GM12801 (cell line): Measurements from ENCODE around the gene CACNB4.

Experiments
- TF ChIP-seq, protein P1 (sequence below): IDR thresholded peaks from one replicate; pipeline ENCODE4 v1.5.1; 2011; ENCODE audit warnings: control low read depth; ENCODE audit not compliant: insufficient read length; ENCODE audit errors: extremely low read depth

CACNB4 gene

GRCh38 chr2:152115952-152116351 is 17.1 kb upstream of the CACNB4 start:
- TF ChIP-seq, protein P1, sequence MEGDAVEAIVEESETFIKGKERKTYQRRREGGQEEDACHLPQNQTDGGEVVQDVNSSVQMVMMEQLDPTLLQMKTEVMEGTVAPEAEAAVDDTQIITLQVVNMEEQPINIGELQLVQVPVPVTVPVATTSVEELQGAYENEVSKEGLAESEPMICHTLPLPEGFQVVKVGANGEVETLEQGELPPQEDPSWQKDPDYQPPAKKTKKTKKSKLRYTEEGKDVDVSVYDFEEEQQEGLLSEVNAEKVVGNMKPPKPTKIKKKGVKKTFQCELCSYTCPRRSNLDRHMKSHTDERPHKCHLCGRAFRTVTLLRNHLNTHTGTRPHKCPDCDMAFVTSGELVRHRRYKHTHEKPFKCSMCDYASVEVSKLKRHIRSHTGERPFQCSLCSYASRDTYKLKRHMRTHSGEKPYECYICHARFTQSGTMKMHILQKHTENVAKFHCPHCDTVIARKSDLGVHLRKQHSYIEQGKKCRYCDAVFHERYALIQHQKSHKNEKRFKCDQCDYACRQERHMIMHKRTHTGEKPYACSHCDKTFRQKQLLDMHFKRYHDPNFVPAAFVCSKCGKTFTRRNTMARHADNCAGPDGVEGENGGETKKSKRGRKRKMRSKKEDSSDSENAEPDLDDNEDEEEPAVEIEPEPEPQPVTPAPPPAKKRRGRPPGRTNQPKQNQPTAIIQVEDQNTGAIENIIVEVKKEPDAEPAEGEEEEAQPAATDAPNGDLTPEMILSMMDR = no peak

GRCh38 chr2:152114366-152114765 is 15.5 kb upstream of the CACNB4 start:
- TF ChIP-seq, protein P1 = no peak

DNA sequence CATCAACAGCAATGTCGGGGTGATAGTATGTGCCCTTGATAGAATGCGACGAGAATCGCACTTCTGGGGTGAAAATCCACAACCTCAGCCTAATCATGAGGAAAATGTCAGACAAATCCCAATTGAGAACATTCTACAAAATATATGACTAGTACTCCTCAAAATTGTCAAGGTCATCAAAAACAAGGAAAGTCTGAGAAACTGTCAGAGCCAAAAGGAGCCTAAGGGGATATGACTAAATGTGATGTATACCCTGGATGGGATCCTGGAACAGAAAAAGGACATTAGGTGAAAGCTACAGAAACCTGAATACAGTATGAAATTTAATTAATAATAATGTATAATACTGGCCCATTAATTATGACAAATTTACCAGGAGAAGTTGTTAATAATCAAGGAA is 7.6 kb upstream of the CACNB4 start:
- TF ChIP-seq, protein P1 = no peak

DNA sequence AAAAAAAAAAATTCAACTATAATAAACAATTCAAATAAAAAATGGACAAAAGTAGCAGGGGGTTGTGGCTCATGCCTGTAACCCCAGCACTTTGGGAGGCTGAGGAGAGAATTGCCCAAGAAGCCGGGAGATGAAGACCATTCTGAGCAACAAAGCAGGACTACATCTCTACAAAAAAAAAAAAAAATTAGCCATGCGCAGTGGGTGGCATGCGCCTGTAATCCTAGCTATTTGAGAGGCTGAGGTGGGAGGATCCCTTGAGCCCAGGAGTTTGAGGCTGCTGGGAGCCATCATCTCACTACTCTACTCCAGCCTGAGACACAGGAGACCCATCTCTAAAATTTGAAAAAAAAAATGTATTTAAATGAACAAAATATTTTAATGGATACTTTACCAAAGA is 4.4 kb upstream of the CACNB4 start:
- TF ChIP-seq, protein P1 = no peak

GRCh38 chr2:152100961-152101360 is 2.1 kb upstream of the CACNB4 start:
- TF ChIP-seq, protein P1 = no peak

GRCh38 chr2:152099367-152100050 is 665 bp upstream of the CACNB4 start:
- TF ChIP-seq, protein P1 = no peak

DNA sequence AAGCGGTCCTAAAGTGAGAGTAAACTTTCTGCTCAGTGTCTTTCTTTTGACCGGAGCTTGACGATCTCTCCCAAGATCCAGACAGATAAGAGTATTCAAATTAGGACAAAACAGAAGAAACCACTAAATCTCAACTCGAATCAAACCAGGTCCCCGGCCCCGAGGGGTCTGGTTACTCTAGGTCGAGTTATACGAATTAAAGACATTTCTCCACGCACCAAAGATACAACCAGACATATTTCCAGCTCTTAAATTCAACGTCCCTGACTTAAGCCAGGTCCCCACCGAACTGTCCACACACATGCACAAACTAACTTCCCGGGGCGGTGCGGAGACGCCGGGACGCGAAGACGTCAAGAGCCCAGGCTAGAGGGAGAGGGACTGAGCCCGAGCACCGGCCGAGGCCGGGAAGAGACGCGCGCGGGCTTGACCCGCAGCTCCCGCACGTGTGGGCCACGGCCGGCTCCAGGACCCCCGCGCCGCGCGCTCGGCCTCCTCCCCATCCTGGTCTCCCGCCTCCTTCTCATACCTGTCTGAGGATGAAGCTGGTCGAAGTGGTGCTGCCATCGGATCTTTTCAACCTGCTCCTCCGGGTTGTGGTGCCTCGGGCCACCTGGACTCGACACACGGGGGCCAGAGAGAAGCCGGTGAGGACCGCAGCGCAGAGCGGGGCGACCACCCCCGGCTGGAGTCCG is 896 bp downstream of the CACNB4 start:
- TF ChIP-seq, protein P1 = no peak
